Fibroblast of the aortic adventitia (primary cell): Measurements from ENCODE around the gene NRP1. TPM values are rescaled to one million over a fixed set of nuclear protein-coding genes. Genes with fewer than 3 reads are reported as not detected.
A peak's percentile ranks its signal among the peaks of the same experiment; 100 is the strongest.

Source experiments
- DNase-seq: peaks from one replicate; pipeline ENCODE4 v3.0.0-alpha.2; 2010; ENCODE audit warnings: low read depth
- H3K4me3 ChIP-seq: 2 replicates; pipeline ENCODE4 v1.5.1; 2011; ENCODE audit warnings: low read depth, mild to moderate bottlenecking, control low read depth, low read length, moderate library complexity
- total RNA-seq: library from RNA; depleted of rRNA; stranded (reverse); fragments of >200 nt; gene quantifications from 2 replicates; pipeline ENCODE4 v1.2.3, GENCODE V29; 2012; ENCODE audit warnings: low replicate concordance
- TF ChIP-seq, protein P1 (sequence below): IDR thresholded peaks from 2 replicates; pipeline ENCODE4 v1.5.1; 2011; ENCODE audit warnings: mild to moderate bottlenecking, low read length, control low read depth, inconsistent platforms; ENCODE audit not compliant: insufficient read depth

NRP1 gene
- total RNA-seq, 1 donor = 455 TPM

GRCh38 chr10:33239257-33239656, 95.2 kb downstream of the NRP1 start:
- H3K4me3 ChIP-seq = no peak overlapping the region
- DNase-seq = no peak
- TF ChIP-seq, protein P1, sequence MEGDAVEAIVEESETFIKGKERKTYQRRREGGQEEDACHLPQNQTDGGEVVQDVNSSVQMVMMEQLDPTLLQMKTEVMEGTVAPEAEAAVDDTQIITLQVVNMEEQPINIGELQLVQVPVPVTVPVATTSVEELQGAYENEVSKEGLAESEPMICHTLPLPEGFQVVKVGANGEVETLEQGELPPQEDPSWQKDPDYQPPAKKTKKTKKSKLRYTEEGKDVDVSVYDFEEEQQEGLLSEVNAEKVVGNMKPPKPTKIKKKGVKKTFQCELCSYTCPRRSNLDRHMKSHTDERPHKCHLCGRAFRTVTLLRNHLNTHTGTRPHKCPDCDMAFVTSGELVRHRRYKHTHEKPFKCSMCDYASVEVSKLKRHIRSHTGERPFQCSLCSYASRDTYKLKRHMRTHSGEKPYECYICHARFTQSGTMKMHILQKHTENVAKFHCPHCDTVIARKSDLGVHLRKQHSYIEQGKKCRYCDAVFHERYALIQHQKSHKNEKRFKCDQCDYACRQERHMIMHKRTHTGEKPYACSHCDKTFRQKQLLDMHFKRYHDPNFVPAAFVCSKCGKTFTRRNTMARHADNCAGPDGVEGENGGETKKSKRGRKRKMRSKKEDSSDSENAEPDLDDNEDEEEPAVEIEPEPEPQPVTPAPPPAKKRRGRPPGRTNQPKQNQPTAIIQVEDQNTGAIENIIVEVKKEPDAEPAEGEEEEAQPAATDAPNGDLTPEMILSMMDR = no peak

DNA sequence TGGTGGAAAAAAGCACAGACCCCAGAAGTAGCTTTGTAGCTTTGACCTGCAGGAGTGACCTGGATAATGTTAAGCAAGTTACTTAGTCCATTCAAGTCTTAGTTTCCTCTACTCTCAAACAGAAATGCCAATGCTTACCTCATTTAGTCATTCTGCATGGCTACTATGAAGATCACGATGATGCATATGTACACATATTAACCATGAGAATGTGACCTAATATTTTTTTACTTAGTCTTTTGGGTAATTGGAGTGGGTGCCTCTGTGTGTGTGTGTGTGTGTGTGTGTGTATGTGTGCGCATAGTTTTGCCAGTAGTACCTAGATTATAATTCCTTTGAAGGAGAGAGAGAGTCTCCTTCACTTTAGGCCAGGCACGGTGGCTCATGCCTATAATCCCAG, 95.8 kb downstream of the NRP1 start:
- DNase-seq = peak; percentile 68
- no peak overlapping the region for H3K4me3 ChIP-seq
- TF ChIP-seq, protein P1 = no peak

DNA sequence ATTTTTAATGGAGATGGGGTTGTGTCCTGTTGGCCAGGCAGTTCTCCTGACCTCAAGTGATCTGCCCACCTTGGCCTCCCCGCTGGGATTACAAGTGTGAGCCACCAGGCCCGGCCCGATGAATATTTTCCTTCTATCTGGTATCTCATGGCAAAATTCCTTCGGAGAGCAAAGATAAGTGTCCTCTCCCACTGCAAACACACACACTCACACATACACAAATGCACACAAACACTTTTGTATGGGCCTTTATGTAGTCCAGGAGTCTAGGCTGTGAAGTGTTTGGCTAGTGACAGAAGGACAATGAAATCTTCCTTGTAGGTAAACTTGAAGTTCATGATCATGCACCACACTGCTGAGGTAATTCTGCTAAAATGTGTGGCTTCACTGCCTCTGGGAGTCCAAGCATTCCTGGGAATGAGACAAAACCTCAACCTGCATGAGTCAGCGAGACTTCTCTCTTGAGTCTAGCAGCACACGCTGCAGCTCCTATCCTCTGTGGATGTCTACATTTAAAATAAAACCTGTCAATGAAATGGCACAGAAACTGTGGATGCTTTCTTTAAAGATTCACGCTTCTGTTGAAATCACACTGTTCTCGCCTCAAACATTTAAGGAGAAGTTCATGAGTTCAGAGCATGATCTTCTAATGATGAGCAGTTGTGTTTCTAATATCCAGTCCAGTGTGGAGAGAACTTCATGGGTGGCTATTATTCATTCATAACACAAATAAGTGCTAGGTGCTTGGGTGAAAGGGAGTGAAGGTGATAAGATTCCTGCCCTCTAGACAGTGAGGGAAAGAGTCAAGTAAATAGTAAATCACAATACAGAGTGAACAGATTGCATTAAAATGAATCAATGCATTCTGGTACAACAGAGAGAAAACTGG, 96.5 kb downstream of the NRP1 start:
- TF ChIP-seq, protein P1 = no peak
- no peak overlapping the region for H3K4me3 ChIP-seq
- peak; percentile 93 for DNase-seq

DNA sequence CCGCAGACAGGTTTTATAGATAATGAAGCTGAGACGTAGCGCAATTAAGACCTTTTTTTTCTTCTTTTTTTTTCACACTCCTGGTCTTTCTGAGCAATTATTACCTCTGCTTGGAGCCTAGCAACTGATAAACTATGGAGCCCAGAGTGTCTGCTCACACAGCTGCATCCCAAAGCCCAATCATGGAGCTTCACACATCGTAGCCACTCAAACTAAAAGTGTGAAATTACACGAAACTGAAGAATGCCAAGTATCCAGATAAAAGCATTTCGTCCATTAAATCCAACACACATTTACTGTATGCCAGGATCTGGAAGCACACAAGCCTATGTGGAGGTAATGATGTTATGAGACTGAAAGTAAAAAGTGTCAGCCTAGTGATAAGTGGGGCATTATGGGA, 97.6 kb downstream of the NRP1 start:
- H3K4me3 ChIP-seq = no peak overlapping the region
- DNase-seq = no peak
- TF ChIP-seq, protein P1 = no peak

DNA sequence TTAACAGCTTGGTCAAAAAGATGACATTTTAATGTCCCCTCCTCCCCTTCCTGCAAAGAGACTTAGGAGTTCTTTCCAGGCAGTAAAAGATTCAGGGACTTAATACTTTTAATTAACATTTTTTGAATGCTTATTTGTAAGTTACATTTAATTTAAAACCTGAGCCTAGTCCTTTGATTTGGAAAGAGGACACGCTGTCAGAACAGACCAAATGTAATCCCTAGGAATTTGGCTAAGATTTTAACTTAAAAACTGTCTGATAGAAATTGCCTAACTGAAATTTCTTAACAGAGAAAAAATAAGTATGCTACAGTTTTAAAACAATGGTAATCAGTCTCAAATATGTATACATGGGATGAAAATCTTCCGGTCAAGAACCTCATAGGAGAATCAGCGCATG, 98.5 kb downstream of the NRP1 start:
- no peak overlapping the region for H3K4me3 ChIP-seq
- TF ChIP-seq, protein P1 = no peak
- peak; percentile 38 for DNase-seq

- TF ChIP-seq, protein P1 = no peak
- H3K4me3 ChIP-seq = no peak overlapping the region
- peak; percentile 66 for DNase-seq
These were observed 99.1 kb downstream of the NRP1 start for GRCh38 chr10:33235251-33235884.
